ENCODE results near the gene HSPG2. TPM values are rescaled to one million over a fixed set of nuclear protein-coding genes. Genes with fewer than 3 reads are reported as not detected.

The HSPG2 gene
- total and polyA plus RNA-seq, 9 of the 15 experiments (the other 6 are each of a cell fraction or from before 2014, with no cell fraction given): 0.14 to 160 (median 15.7) TPM

DNA sequence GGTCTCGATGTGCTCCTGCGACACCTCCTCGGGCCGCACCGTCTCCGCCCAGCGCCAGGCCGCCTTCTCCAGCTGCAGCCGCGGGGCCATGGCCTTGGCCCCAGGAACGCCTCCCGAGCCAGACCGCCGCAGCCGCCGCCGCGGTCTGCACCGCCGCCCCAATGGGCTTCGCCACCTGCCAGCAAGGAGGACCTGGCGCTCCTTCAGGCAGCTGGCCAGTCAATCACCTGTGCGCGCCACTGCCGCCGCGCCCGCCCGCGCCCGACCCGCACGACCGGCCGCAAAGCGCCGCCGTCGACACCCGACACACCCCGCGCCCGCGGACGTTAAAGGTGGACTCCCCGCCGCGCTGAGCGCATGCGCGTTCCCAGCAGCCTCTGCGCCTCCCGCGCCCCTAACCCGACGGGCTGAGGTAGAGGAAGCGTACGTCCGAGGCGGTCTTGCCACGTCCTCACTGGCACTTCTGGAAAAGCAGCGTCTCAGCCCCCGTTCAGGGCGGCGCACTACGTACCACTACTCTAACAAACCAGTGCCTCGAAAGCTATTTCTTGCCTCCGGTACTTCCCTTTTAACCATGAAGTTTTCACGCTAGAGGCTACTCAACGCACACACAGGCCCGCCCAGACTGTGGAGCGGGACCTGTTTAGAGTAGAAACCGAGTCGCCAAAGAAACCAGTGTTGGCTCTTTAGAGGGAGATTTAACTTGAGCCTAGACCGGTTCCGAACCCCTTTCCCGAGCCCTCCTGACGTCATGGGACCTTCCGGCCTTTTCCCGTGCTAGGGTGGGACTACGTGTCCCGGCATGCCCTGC is 154.0 kb downstream of the HSPG2 start, which contains the start of gene USP48 (continued):
- peak; percentile 60 for TF ChIP-seq TGIF2 (CRISPR knock-in tag; IDR thresholded peaks at IDR 0.05)
- no peak for TF ChIP-seq BRCA1 (IDR thresholded peaks at IDR 0.05)
- TF ChIP-seq BRCA1 (CRISPR knock-in tag; IDR thresholded peaks at IDR 0.05): no peak
- TF ChIP-seq POLR2A (conservative IDR thresholded peaks at IDR 0.05): peak; percentile 100
- TF ChIP-seq, protein P1, sequence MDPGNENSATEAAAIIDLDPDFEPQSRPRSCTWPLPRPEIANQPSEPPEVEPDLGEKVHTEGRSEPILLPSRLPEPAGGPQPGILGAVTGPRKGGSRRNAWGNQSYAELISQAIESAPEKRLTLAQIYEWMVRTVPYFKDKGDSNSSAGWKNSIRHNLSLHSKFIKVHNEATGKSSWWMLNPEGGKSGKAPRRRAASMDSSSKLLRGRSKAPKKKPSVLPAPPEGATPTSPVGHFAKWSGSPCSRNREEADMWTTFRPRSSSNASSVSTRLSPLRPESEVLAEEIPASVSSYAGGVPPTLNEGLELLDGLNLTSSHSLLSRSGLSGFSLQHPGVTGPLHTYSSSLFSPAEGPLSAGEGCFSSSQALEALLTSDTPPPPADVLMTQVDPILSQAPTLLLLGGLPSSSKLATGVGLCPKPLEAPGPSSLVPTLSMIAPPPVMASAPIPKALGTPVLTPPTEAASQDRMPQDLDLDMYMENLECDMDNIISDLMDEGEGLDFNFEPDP (CRISPR knock-in tag; IDR thresholded peaks at IDR 0.05): peak; percentile 66; the same call in 1 of the 2 replicates
- TF ChIP-seq, protein P2, sequence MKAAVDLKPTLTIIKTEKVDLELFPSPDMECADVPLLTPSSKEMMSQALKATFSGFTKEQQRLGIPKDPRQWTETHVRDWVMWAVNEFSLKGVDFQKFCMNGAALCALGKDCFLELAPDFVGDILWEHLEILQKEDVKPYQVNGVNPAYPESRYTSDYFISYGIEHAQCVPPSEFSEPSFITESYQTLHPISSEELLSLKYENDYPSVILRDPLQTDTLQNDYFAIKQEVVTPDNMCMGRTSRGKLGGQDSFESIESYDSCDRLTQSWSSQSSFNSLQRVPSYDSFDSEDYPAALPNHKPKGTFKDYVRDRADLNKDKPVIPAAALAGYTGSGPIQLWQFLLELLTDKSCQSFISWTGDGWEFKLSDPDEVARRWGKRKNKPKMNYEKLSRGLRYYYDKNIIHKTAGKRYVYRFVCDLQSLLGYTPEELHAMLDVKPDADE (conservative IDR thresholded peaks at IDR 0.05; ENCODE audit: control insufficient read depth, low read depth, low read length): 0 out of 2 replicates have a peak, but pooled peaks have one; percentile 17
- TF ChIP-seq FOXK2 (conservative IDR thresholded peaks at IDR 0.05 in 1 of 2, IDR thresholded peaks at IDR 0.05 in 1 of 2; ENCODE audit: low read depth in 2 of 2): 0 out of 4 replicates have a peak, but pooled peaks have one; percentile 14 to 41
- no peak for TF ChIP-seq MCM3 (IDR thresholded peaks at IDR 0.05)
- TF ChIP-seq, protein P3, sequence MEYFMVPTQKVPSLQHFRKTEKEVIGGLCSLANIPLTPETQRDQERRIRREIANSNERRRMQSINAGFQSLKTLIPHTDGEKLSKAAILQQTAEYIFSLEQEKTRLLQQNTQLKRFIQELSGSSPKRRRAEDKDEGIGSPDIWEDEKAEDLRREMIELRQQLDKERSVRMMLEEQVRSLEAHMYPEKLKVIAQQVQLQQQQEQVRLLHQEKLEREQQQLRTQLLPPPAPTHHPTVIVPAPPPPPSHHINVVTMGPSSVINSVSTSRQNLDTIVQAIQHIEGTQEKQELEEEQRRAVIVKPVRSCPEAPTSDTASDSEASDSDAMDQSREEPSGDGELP (CRISPR knock-in tag; IDR thresholded peaks at IDR 0.05; ENCODE audit: borderline replicate concordance): peak; percentile 93
- TF ChIP-seq NFIC (IDR thresholded peaks at IDR 0.05): peak; percentile 77
- TF ChIP-seq, protein P4, sequence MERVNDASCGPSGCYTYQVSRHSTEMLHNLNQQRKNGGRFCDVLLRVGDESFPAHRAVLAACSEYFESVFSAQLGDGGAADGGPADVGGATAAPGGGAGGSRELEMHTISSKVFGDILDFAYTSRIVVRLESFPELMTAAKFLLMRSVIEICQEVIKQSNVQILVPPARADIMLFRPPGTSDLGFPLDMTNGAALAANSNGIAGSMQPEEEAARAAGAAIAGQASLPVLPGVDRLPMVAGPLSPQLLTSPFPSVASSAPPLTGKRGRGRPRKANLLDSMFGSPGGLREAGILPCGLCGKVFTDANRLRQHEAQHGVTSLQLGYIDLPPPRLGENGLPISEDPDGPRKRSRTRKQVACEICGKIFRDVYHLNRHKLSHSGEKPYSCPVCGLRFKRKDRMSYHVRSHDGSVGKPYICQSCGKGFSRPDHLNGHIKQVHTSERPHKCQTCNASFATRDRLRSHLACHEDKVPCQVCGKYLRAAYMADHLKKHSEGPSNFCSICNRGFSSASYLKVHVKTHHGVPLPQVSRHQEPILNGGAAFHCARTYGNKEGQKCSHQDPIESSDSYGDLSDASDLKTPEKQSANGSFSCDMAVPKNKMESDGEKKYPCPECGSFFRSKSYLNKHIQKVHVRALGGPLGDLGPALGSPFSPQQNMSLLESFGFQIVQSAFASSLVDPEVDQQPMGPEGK (CRISPR knock-in tag; IDR thresholded peaks at IDR 0.05; ENCODE audit: borderline replicate concordance): 0 out of 2 replicates have a peak, but pooled peaks have one; percentile 74
- TF ChIP-seq TAL1 (IDR thresholded peaks at IDR 0.05): no peak
- TF ChIP-seq RFX7 (CRISPR knock-in tag; IDR thresholded peaks at IDR 0.05): 0 out of 2 replicates have a peak, but pooled peaks have one; percentile 80
- no peak for TF ChIP-seq NFE2L1 (tag; IDR thresholded peaks at IDR 0.05; ENCODE audit: borderline replicate concordance, low read depth)
- no peak; the same call in 1 of the 2 replicates for TF ChIP-seq ZC3H11A (IDR thresholded peaks at IDR 0.05; ENCODE audit: low read depth, low read length)
- no peak; the same call in 1 of the 2 replicates for TF ChIP-seq LEF1 (IDR thresholded peaks at IDR 0.05)
- no peak; the same call in 1 of the 2 replicates for TF ChIP-seq HMG20A (CRISPR knock-in tag; conservative IDR thresholded peaks at IDR 0.05)
- TF ChIP-seq ILF3 (IDR thresholded peaks at IDR 0.05; ENCODE audit: borderline replicate concordance): no peak
- TF ChIP-seq RAD51 (IDR thresholded peaks at IDR 0.05; ENCODE audit: borderline replicate concordance, low read depth): 0 out of 2 replicates have a peak, but pooled peaks have one; percentile 5
- TF ChIP-seq NONO (IDR thresholded peaks at IDR 0.05; ENCODE audit: low read depth in 2 of 2, low read length in 1 of 2): peak; percentile 66 to 83
- 0 out of 2 replicates have a peak, but pooled peaks have one; percentile 10 for TF ChIP-seq MYBL2 (IDR thresholded peaks at IDR 0.05; ENCODE audit: low read depth)
- TF ChIP-seq MYBL2 (CRISPR knock-in tag; IDR thresholded peaks at IDR 0.05; ENCODE audit: borderline replicate concordance): no peak
- peak; percentile 96 for TF ChIP-seq KDM5B (IDR thresholded peaks at IDR 0.05; ENCODE audit: insufficient replicate concordance, low read depth, low read length)
